Neural progenitor cell (in vitro differentiated cells): ENCODE measurements around the gene MOB2.

Experiments used
- CTCF ChIP-seq: fragments of 200-600 bp; sonication (generic); IDR thresholded peaks from 2 replicates; pipeline ENCODE4 v1.5.1; 2017; ENCODE audit warnings: antibody characterized with exemption, mild to moderate bottlenecking
- EZH2 ChIP-seq: fragments of 200-600 bp; sonication (generic); IDR thresholded peaks from 2 replicates; pipeline ENCODE4 v1.6.1; 2017; ENCODE audit warnings: antibody characterized with exemption, mild to moderate bottlenecking, moderate library complexity
- EZH2phosphoT487 ChIP-seq: fragments of 200-600 bp; sonication (generic); IDR thresholded peaks from 2 replicates; pipeline ENCODE4 v1.6.1; 2017; ENCODE audit warnings: antibody characterized with exemption

- TF ChIP-seq CTCF (no peak), EZH2 (no peak), EZH2phosphoT487 (no peak)
Measured at GRCh38 chr11:1469911-1470680, 16.5 kb downstream of the MOB2 start.
